NCI-H2227 (cell line): Measurements from ENCODE around the gene SRD5A1.
A peak's percentile ranks its signal among the peaks of the same experiment; 100 is the strongest.

ENCODE experiments used
- DNase-seq: peaks from one replicate; lab custom pipeline; 2025; ENCODE audit not compliant: unreplicated experiment; lab: John Stamatoyannopoulos, UW

SRD5A1 gene

GRCh38 chr5:6632888-6633468 lies at the start of gene SRD5A1, which contains the start of gene NSUN2:
SRD5A1 (plus strand) TSS chr5:6633440; CDS start chr5:6633577, 137 bp downstream.
NSUN2 (minus strand) TSS chr5:6633044; CDS start chr5:6632979, 65 bp downstream.
- peak; percentile 98 for DNase-seq

DNA sequence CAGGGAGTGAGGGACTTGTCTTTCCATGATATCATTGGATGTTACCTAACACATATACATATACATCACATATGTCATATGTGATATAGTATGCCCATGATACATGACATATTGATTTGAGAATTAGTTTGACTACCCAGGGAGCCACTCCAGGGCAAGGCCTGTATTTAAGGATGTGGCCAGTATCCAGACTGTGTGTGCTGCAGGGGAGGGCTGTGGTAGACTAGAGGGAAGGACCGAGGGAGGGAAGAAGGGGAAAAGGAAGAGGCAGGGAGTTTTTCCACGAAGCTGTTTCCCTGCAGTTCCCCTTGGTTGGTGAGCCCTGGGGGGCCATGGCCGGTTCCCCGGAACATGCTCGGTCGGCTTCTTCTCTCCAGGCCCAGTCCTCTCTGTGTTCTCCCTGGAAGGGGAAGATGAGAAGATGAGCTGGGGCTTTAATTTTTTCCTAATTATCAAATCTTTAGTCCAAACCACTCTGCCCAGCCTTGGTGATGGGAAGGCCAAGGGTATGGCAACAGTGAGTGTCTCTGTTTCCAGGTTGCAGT lies 49.1 kb upstream of the SRD5A1 start:
- no peak for DNase-seq

DNA sequence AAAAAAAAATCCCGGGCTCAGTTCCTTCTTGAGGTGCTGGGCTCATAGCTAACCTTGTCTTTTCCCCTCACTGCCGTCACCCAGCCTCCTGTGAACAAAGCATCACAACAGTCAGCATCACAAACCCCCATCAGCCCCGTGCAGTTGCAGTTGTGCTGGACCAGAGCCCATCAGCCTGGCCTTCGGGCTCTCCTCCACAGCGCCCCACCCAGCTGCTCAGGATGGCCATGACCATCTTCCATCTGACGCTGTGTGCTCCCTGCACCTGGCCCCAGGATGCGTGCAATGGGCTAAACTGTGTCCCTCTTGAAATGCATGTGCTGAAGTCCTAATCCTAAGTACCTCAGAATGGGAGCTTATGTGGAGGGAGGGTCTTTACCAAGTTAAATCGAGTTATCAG lies 48.5 kb upstream of the SRD5A1 start:
- DNase-seq: no peak

GRCh38 chr5:6585168-6585567 lies 48.1 kb upstream of the SRD5A1 start:
- no peak for DNase-seq

- no peak for DNase-seq
Measured at GRCh38 chr5:6585939-6586646, 47.1 kb upstream of the SRD5A1 start.

- no peak for DNase-seq
Measured at GRCh38 chr5:6586647-6587042, 46.6 kb upstream of the SRD5A1 start.

DNA sequence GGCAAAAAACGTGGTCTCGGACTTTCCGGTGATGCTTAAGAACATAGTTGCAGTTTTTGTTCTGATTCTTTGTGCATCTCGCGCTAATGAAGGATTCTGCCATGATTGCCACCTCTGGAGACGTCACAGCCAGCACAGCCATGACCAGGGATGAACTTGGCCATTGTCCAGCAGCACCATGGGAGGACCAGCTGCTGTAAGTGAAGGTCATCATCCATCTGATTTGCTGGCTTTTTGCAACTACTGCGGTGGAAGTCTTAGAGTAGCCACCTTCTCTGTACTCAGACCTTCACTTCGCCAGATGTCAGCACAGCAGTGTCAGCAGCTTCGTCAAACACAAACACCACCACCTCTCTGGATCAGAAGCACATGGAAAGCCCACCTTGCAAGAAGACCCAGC lies 46.1 kb upstream of the SRD5A1 start:
- DNase-seq: no peak

GRCh38 chr5:6590581-6590980 lies 42.7 kb upstream of the SRD5A1 start:
- DNase-seq: no peak

GRCh38 chr5:6591671-6592288 lies 41.5 kb upstream of the SRD5A1 start:
- DNase-seq: no peak

DNA sequence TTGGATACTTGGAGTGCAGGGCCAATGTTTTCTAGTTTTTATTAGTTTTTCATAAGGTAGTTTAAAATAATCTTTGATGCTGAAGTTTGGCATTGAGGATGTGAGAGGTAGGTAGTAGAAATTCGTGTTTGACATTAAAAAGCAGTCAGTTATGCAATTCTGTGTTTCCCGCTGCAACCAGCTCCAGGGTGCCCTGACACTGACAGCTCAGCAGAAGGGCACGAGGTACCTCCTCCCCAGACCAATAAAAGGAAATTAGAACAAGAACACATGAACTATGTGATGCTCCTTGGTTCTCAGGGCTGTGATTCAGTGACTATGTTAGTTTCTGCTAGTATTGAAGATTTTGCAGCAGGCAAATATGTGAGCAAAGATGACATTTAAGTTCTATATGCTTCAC lies 40.6 kb upstream of the SRD5A1 start:
- no peak for DNase-seq

DNA sequence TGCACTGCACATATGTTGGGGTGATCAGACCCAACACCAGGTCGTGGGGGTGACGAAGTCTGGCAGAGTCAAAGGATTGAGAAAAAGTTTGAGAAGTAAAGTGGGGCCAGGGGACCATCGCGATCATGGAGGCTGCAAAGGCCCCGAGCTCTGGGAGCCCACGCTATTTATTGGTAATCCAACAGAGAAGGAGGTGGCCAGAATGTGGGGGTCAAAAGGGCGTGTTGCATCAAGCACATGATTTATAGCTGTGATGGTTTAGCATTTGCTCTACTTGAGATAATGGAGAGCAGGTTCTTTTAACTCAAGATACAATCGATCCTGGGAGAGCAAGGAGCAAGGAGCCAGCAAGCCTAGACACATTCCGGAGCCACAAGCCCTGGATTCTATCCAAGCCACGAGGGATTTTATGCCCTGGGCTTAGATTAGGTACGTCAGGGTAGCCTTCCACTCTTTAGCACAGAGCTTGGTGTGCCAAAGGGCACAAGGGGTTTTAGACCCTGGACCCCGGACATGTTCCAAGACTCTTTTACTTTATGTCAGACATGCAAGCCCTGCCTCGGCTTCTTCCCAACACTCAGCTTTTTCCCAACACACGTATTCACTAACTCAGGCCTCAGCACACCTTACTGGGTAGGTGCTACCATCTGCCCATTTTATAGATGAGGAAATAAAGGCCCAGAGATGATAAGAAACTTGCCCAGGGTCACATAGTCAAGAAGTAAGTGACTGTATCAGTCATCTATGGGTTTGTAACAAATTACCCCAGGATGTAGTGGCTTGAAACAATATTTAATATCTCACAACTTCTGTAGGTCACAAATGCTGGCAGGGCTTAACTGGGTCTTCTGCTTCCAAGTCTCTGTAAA lies 39.9 kb upstream of the SRD5A1 start:
- no peak for DNase-seq

DNA sequence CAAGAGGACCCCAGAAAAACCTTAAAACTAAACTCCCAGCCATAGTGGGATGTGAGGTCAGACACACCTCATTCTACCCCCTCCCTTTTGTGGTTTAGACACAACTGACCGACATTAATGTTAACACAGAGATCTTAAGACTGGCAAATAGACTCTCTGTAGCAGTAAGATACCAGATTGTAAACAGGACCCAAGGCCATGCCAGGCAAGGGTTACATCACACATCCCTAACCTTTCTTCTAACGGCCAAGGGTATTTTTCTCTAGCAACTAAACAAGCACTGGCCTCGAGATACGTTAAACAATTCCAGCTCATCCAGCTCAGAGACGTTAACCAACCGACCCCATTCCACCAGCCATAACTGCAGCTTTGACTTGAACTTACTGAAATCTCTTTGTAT lies 39.2 kb upstream of the SRD5A1 start:
- no peak for DNase-seq

DNA sequence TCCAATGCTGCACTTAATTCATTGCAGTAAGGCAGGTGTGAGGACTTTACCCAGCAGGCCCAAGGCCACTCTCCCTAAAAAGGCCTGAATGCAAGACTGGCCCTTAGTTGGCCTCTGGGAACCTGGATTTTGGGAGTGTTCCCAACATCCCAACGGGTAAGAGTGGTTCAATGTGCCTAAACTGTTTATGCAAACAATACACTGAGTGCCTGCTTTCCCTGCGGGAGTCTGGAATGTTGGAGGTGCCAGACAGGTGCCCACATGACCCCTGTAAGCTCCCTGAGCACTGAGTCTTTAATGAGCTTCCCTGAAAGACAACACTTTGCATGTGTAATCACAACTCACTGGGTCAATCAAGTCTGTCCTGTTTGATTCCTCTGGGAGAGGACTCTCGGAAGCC lies 37.8 kb upstream of the SRD5A1 start:
- DNase-seq: no peak

DNA sequence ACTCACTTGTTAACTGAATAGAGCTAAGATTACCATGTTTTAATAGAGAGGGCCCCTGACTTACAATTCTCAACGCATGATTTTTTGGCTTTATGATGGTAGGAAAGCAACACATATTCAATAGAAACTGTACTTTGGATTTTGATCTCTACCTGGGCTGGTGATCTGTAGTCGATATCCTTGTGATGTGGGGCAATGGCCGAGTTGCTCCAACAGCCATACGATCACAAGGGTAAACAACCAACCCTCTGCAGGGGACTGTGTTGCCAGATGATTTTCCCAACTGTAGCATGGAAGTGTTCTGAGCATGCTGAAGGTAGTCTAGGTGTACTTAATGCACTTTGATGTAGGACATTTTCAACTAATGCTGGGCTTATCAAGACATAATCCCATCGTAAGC lies 36.9 kb upstream of the SRD5A1 start:
- DNase-seq: no peak

- no peak for DNase-seq
Measured at GRCh38 chr5:6597557-6597956, 35.7 kb upstream of the SRD5A1 start.

- no peak for DNase-seq
Measured at GRCh38 chr5:6598351-6598900, 34.8 kb upstream of the SRD5A1 start.

DNA sequence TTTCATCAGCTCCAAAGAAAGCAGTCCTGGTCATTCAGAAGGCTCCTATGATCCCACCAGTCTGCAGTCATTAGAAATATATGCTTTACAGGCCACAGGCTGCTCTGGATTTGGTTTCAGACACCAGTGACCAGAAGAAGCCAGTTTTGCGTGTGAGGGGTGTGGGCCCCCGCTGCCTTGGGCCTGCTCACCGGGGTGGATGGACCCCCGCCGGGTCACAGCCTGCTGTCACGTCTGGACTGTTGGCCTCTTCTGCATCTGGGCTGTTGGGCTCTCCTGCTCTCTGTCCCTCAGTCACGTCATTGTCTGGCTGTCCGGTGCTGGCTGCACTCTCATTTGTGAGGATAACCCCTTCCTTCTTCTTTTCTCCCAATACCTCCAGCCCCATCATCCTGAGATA lies 33.5 kb upstream of the SRD5A1 start:
- DNase-seq: no peak

DNA sequence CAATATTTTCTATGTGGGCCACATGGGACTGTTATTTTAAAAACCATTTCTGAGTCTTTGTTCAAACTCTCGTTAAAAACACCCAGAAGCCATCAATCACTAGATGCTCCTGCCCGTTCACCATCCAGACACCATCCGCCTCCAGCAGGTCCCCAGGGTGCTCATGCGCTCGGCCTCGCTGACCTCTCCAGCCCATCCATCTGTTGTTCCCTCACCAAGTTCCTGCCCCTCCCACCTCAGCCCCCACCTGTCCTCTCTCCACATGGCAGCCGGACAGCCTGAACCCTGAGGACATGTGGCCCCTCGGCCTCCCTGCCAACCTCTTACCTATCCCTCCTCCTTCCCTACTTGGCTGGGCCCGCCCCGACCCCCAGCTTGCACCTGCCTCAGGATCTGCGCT lies 32.0 kb upstream of the SRD5A1 start:
- DNase-seq: no peak

GRCh38 chr5:6601816-6602215 lies 31.4 kb upstream of the SRD5A1 start:
- DNase-seq: no peak

DNA sequence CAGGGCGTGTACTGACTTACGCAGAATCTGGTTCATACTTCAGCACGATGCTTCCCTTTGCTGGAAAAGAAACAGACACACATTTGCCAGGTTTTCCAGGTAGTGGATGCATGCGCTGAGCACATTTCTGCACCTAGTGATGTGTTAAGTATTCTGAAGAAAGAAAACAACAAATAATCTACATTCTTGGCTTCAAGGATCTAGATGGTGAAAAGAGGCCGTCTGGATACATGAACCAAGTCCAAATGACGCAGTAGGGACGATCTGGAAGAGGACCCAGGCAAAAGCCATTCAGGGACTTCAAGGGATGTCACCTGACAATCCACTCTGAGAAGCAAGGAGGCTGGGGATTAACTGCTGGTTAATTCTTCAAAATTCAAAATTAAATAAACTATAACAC lies 30.8 kb upstream of the SRD5A1 start:
- DNase-seq: no peak

GRCh38 chr5:6603643-6604042 lies 29.6 kb upstream of the SRD5A1 start:
- no peak for DNase-seq
